ENCODE results near the gene LRRC37A. TPM values are rescaled to one million over a fixed set of nuclear protein-coding genes. Genes with fewer than 3 reads are reported as not detected.
"Not testable (repeated sequence)": the region's sequence is repeated elsewhere in the genome, so short reads cannot be mapped to it uniquely, and the experiment has no call there.

LRRC37A gene
- polyA plus RNA-seq (ENCODE audit: insufficient read length), result 3.1 TPM

- DNase-seq, result not testable (repeated sequence)
These were observed at the start of gene LRRC37A for GRCh38 chr17:46294831-46295230. LRRC37A (plus strand) TSS chr17:46295131; CDS start chr17:46295134, 3 bp downstream.

- not testable (repeated sequence) for DNase-seq
These were observed 45.8 kb upstream of the LRRC37A start for GRCh38 chr17:46249153-46249552.

GRCh38 chr17:46252804-46253203, 42.1 kb upstream of the LRRC37A start:
- not testable (repeated sequence) for DNase-seq

- not testable (repeated sequence) for DNase-seq
These were observed 41.2 kb upstream of the LRRC37A start for GRCh38 chr17:46253722-46254121.

GRCh38 chr17:46254215-46254614, 40.7 kb upstream of the LRRC37A start:
- DNase-seq, result not testable (repeated sequence)

- not testable (repeated sequence) for DNase-seq
These were observed 38.6 kb upstream of the LRRC37A start for GRCh38 chr17:46256369-46256768.

GRCh38 chr17:46259845-46260661, 34.9 kb upstream of the LRRC37A start:
- DNase-seq, result not testable (repeated sequence)

- DNase-seq, result no peak
These were observed 32.7 kb upstream of the LRRC37A start for GRCh38 chr17:46262271-46262670.

- no peak for DNase-seq
These were observed 30.3 kb upstream of the LRRC37A start for GRCh38 chr17:46264456-46265198.

GRCh38 chr17:46266063-46266655, 28.8 kb upstream of the LRRC37A start:
- DNase-seq, result not testable (repeated sequence)

GRCh38 chr17:46266656-46267544, 28.0 kb upstream of the LRRC37A start:
- peak; percentile 97 for DNase-seq

- DNase-seq, result no peak
These were observed 24.9 kb upstream of the LRRC37A start for GRCh38 chr17:46270032-46270431.

- DNase-seq, result no peak
These were observed 21.2 kb upstream of the LRRC37A start for GRCh38 chr17:46273541-46274236.

- no peak for DNase-seq
These were observed 20.7 kb upstream of the LRRC37A start for GRCh38 chr17:46274238-46274637.

GRCh38 chr17:46276728-46277479, 18.0 kb upstream of the LRRC37A start:
- not testable (repeated sequence) for DNase-seq

- not testable (repeated sequence) for DNase-seq
These were observed 13.6 kb upstream of the LRRC37A start for GRCh38 chr17:46281336-46281735.

GRCh38 chr17:46282635-46283034, 12.3 kb upstream of the LRRC37A start:
- DNase-seq, result not testable (repeated sequence)

GRCh38 chr17:46284467-46284866, 10.5 kb upstream of the LRRC37A start:
- not testable (repeated sequence) for DNase-seq

GRCh38 chr17:46285500-46285899, 9.4 kb upstream of the LRRC37A start:
- not testable (repeated sequence) for DNase-seq

- DNase-seq, result peak; percentile 64
These were observed 8.1 kb upstream of the LRRC37A start for GRCh38 chr17:46286764-46287221.

Data from hindlimb muscle (tissue), 1 donor.